ENCODE measurements around the gene TRAF3IP1. TPM values are rescaled to one million over a fixed set of nuclear protein-coding genes. Genes with fewer than 3 reads are reported as not detected.

The TRAF3IP1 gene
- total and polyA plus RNA-seq, 2 of the 13 experiments (the other 11 are each of a cell fraction or from before 2014, with no cell fraction given): 4.1 to 12.9 TPM

DNA sequence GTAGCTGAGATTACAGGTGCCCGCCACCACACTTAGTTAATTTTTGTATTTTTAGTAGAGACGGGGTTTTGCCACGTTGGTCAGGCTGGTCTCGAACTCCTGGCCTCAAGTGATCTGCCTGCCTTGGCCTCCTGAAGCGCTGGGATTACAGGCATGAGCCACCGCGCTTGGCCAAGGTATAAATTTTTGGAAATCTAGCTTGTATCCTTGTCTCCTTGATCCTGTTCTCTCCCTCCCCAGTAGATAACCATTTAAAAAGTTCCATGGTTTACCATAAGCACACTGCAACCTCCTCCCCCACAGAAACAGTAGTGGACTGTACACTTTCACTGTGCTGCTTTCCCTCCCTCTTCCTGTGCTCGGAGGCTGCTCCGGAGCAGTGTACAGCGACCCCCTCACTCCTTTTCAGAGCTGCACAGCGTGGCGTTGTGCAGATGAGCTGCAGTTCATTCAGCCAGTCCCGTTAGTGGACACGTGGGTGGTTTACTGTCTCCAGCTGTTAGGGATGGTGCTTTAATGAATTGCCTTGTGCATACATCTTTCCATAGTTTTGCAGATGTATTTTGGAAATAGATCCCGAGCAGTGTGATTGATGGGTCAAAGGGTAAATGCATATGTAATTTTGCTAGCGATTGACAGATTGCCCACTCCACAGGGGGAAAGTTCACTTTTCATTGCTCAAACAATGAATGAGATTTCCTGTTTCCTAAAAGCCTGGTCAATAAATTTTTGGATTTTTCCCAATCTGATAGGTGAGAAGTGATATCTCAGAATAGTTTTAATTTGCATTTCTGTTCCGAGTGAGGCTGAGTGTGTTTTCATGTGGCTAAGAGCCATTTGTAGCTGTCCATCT lies 121.2 kb downstream of the TRAF3IP1 start (continued):
- no peak; the same call in 1 of the 2 replicates for TF ChIP-seq SAFB2 (CRISPR knock-in tag; IDR thresholded peaks at IDR 0.05; ENCODE audit: borderline replicate concordance, low read depth)
- TF ChIP-seq ADNP (CRISPR knock-in tag; IDR thresholded peaks at IDR 0.05): peak; percentile 75; the same call in 1 of the 2 replicates
- TF ChIP-seq PCBP1 (IDR thresholded peaks at IDR 0.05; ENCODE audit: borderline replicate concordance, low read depth, low read length): no peak
- TF ChIP-seq, protein P1, sequence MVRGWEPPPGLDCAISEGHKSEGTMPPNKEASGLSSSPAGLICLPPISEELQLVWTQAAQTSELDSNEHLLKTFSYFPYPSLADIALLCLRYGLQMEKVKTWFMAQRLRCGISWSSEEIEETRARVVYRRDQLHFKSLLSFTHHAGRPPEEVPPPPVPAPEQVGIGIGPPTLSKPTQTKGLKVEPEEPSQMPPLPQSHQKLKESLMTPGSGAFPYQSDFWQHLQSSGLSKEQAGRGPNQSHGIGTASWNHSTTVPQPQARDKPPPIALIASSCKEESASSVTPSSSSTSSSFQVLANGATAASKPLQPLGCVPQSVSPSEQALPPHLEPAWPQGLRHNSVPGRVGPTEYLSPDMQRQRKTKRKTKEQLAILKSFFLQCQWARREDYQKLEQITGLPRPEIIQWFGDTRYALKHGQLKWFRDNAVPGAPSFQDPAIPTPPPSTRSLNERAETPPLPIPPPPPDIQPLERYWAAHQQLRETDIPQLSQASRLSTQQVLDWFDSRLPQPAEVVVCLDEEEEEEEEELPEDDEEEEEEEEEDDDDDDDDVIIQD (CRISPR knock-in tag; IDR thresholded peaks at IDR 0.05; ENCODE audit: low read depth): peak; percentile 85
- TF ChIP-seq YEATS4 (CRISPR knock-in tag; IDR thresholded peaks at IDR 0.05; ENCODE audit: borderline replicate concordance): peak; percentile 96
- TF ChIP-seq, protein P2, sequence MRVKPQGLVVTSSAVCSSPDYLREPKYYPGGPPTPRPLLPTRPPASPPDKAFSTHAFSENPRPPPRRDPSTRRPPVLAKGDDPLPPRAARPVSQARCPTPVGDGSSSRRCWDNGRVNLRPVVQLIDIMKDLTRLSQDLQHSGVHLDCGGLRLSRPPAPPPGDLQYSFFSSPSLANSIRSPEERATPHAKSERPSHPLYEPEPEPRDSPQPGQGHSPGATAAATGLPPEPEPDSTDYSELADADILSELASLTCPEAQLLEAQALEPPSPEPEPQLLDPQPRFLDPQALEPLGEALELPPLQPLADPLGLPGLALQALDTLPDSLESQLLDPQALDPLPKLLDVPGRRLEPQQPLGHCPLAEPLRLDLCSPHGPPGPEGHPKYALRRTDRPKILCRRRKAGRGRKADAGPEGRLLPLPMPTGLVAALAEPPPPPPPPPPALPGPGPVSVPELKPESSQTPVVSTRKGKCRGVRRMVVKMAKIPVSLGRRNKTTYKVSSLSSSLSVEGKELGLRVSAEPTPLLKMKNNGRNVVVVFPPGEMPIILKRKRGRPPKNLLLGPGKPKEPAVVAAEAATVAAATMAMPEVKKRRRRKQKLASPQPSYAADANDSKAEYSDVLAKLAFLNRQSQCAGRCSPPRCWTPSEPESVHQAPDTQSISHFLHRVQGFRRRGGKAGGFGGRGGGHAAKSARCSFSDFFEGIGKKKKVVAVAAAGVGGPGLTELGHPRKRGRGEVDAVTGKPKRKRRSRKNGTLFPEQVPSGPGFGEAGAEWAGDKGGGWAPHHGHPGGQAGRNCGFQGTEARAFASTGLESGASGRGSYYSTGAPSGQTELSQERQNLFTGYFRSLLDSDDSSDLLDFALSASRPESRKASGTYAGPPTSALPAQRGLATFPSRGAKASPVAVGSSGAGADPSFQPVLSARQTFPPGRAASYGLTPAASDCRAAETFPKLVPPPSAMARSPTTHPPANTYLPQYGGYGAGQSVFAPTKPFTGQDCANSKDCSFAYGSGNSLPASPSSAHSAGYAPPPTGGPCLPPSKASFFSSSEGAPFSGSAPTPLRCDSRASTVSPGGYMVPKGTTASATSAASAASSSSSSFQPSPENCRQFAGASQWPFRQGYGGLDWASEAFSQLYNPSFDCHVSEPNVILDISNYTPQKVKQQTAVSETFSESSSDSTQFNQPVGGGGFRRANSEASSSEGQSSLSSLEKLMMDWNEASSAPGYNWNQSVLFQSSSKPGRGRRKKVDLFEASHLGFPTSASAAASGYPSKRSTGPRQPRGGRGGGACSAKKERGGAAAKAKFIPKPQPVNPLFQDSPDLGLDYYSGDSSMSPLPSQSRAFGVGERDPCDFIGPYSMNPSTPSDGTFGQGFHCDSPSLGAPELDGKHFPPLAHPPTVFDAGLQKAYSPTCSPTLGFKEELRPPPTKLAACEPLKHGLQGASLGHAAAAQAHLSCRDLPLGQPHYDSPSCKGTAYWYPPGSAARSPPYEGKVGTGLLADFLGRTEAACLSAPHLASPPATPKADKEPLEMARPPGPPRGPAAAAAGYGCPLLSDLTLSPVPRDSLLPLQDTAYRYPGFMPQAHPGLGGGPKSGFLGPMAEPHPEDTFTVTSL (CRISPR knock-in tag; IDR thresholded peaks at IDR 0.05; ENCODE audit: borderline replicate concordance): no peak
- TF ChIP-seq, protein P3, sequence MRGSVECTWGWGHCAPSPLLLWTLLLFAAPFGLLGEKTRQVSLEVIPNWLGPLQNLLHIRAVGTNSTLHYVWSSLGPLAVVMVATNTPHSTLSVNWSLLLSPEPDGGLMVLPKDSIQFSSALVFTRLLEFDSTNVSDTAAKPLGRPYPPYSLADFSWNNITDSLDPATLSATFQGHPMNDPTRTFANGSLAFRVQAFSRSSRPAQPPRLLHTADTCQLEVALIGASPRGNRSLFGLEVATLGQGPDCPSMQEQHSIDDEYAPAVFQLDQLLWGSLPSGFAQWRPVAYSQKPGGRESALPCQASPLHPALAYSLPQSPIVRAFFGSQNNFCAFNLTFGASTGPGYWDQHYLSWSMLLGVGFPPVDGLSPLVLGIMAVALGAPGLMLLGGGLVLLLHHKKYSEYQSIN (CRISPR knock-in tag; IDR thresholded peaks at IDR 0.05; ENCODE audit: borderline replicate concordance): no peak
- TF ChIP-seq POLR2AphosphoS5 (IDR thresholded peaks at IDR 0.05; ENCODE audit: low read depth, low read length): peak; percentile 51; the same call in 1 of the 2 replicates
- no peak for TF ChIP-seq KLF12 (CRISPR knock-in tag; IDR thresholded peaks at IDR 0.05; ENCODE audit: borderline replicate concordance)
- TF ChIP-seq, protein P4, sequence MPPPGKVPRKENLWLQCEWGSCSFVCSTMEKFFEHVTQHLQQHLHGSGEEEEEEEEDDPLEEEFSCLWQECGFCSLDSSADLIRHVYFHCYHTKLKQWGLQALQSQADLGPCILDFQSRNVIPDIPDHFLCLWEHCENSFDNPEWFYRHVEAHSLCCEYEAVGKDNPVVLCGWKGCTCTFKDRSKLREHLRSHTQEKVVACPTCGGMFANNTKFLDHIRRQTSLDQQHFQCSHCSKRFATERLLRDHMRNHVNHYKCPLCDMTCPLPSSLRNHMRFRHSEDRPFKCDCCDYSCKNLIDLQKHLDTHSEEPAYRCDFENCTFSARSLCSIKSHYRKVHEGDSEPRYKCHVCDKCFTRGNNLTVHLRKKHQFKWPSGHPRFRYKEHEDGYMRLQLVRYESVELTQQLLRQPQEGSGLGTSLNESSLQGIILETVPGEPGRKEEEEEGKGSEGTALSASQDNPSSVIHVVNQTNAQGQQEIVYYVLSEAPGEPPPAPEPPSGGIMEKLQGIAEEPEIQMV (CRISPR knock-in tag; IDR thresholded peaks at IDR 0.05; ENCODE audit: low read depth): no peak
- TF ChIP-seq ZKSCAN1 (IDR thresholded peaks at IDR 0.05; ENCODE audit: low read length): no peak; the same call in 1 of the 2 replicates
- peak; percentile 92 for TF ChIP-seq ZNF124 (CRISPR knock-in tag; IDR thresholded peaks at IDR 0.05)
- peak; percentile 58; the same call in 1 of the 2 replicates for TF ChIP-seq ZNF264 (CRISPR knock-in tag; IDR thresholded peaks at IDR 0.05)
- peak; percentile 62; the same call in 1 of the 2 replicates for TF ChIP-seq ZNF337 (CRISPR knock-in tag; IDR thresholded peaks at IDR 0.05; ENCODE audit: borderline replicate concordance, low read depth)
- TF ChIP-seq CBX5 (CRISPR knock-in tag; IDR thresholded peaks at IDR 0.05; ENCODE audit: borderline replicate concordance): peak; percentile 67; the same call in 1 of the 2 replicates
- no peak for TF ChIP-seq ZNF570 (CRISPR knock-in tag; IDR thresholded peaks at IDR 0.05; ENCODE audit: borderline replicate concordance)
- TF ChIP-seq SRF (IDR thresholded peaks at IDR 0.05; ENCODE audit: low read depth, low read length): peak; percentile 17; the same call in 1 of the 2 replicates
- TF ChIP-seq ZNF260 (CRISPR knock-in tag; IDR thresholded peaks at IDR 0.05; ENCODE audit: borderline replicate concordance, low read depth): 0 out of 2 replicates have a peak, but pooled peaks have one; percentile 45
